Erythroblast (primary cell): ENCODE measurements around the gene RNF138.

Source experiments
- DNase-seq, 2 experiments: peaks; one replicate each; lab custom pipeline; 2025; lab: John Stamatoyannopoulos, UW
- GATA1 ChIP-seq: IDR thresholded peaks from 2 replicates; pipeline ENCODE4 v1.6.1; 2011; ENCODE audit warnings: low read depth, mild to moderate bottlenecking, control low read depth, low read length, moderate library complexity
- POLR2A ChIP-seq: IDR thresholded peaks from 2 replicates; pipeline ENCODE4 v1.6.1; 2011; ENCODE audit warnings: mild to moderate bottlenecking, low read length

Gene RNF138

DNA sequence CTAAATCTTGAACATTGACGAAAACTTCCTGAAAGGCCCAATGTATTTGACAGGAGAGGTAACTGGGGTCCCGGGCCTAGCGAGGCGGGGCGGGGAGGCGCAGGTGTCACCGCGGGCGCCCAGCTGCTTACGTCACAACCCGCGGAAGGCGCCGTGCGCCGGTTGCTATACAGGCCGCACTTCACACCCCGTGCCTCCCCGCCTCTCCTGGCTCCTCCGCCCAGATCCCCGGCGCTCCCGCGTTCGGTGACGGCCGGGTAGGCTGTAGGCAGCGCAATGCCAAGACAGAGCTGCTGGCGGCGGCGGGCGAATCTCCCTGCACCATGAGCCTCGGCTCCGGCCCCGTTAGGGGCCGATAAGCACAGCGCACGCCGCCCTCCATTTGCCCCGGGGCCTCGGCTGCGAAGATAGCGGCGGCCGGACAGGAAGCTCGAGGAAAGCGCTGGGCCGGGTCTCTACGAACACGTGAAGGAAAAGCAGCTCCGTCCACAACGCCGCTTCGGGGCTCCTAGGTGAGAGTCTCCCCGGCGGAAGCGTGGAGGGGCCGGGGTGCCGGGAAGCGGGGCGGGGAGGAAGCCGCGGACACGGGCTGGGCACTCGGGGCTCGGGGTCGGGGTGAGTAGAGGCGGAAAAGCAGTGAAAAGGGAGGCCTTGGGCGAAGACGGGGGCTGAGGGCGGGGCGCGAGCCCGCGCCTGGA, at the start of gene RNF138:
RNF138 (plus strand) TSS at position 151 of the 698 bp plus-strand sequence. CDS start 903 bp downstream, outside the sequence.
- TF ChIP-seq GATA1: no peak
- peak; percentile 82 for TF ChIP-seq POLR2A
- DNase-seq: peak; percentile 97

DNA sequence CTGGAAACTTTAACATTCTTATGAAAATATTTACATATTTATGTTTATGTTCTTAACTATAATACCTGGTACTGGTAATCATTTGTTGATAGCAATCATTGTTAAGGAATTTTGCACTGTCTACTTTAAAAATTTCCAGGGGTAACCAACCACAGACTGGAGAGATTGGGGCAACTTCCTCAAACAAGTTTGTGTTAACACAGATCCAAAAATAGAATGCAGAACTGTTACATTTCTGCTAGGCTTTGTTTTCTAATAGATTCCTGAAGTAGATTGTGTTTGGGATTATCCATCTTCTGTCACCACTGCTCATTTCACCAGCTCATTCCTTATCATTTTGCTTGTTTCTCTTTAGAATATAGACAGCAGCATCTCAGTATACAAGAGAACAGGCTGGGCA, 49.3 kb upstream of the RNF138 start:
- DNase-seq: no peak
- no peak for TF ChIP-seq GATA1
- TF ChIP-seq POLR2A: no peak

GRCh38 chr18:32048507-32049091, 43.1 kb upstream of the RNF138 start:
- TF ChIP-seq POLR2A: no peak
- TF ChIP-seq GATA1: no peak
- no peak for DNase-seq

GRCh38 chr18:32049393-32050171, 42.1 kb upstream of the RNF138 start:
- no peak for TF ChIP-seq POLR2A
- no peak for TF ChIP-seq GATA1
- peak in 1 of 2 experiments; percentile 19 for DNase-seq

DNA sequence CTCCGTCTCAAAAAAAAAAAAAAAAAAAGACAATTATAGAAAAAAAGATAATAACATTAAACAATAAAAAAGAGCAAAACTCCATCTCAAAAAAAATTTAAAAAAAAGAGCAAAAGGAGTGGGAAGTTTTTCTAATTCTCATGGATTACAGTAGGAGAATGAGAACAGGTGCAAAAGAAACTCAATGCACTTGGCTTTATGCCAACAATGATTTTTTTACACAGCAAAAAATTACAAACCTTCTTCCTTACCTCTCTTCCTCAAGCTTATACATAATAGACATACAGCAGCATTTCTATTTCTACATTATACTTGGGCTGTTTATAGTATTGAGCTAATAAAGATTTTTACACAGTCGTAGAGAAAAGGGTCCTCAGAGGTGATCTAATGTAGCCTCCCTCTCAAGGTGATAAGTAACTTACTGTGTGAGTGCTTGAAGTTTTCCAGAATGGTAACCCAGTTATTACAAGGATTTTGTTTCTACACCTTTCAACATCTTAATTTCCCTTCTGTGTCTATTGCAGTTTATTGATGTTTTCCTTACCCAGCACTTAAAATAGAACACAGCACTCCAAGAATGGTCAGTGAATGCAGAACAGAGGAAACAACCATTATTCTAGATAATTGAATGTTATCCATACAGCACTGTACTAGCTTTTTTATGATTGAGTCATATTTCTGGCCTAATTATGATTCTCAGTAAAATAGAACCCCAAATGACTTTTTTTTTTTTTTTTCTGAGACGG, 34.9 kb upstream of the RNF138 start:
- DNase-seq: no peak
- TF ChIP-seq POLR2A (no peak), GATA1 (no peak)

DNA sequence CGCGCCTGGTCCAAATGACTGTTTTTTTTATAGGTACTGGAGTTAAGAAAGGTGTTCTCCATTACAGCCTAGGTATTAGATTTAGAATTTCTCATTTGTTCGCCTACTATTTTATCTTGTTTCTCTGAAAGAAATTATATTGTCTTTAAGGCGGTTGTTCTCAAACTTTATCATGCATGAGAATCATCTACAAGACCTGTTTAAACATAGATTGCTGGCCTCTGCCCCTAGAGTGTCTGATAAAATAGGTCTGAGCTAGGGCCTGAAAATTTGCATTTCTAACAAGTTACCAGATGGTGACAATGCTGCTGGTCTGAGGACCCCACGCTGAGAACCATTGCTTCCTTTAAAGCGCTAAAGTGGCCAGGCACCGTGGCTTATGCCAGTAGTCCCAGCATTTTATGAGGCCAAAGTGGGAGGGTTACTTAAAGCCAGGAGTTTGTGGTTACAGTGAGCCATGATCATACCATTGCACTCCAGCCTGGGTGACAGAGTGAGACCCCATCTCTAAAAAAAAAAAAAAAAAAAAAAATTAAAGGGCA, 34.0 kb upstream of the RNF138 start:
- no peak for TF ChIP-seq GATA1
- TF ChIP-seq POLR2A: no peak
- no peak for DNase-seq

DNA sequence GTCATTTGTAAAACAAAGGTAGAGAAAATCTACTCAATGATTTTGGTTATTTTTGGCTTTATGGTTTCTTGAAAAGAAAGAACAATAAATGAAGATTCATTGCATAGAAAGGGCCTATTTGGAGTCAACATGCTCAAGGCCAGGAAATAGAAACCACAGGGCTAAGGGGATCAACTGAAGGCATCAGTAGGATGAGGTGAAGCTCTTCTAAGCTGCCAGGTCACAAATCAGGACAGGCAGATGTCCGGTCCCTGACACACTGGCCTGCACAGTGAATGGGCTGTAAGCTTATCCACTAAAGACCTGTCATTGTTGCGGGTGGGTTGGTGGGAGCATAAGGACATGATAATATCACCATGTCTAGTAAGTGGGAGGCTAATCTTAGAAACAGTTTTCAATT, 31.6 kb upstream of the RNF138 start:
- TF ChIP-seq POLR2A (no peak), GATA1 (no peak)
- no peak for DNase-seq

DNA sequence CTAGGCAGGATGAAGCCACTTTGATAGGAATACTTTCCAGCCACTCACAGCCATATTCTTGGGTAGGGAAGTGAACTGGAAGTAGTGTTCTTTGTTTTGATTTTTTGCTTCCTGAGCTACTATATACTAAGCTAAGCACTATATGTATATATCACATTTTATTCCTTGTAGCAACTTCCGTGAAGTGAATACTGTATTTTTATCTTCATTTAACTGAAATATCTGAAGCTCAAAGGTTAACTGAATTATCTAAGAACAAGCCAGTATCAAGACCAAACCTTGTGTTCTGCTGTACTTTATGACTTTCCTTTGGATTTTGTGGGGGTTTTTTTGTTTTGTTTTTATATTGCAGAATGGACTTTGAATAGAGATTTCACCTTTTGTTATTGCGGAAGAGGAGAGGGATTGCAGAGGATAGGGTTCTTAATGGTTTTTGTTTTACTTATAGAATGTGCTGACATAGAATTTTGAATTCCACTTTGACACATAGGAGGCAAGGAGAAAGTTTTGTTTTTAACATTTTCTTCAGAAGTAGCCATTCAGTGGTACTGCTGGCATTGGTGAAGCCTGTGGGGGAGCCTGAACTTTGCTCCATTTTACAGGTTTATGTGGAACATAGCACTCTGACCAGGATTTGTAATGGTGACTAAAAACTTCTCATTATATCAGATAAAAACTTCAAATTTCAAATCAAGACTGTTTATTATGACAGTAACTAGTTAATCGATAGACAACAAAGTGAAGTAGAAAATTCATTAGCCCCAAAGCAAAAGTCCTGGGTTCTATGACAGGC, 24.1 kb upstream of the RNF138 start:
- DNase-seq: no peak
- TF ChIP-seq POLR2A (no peak), GATA1 (no peak)

DNA sequence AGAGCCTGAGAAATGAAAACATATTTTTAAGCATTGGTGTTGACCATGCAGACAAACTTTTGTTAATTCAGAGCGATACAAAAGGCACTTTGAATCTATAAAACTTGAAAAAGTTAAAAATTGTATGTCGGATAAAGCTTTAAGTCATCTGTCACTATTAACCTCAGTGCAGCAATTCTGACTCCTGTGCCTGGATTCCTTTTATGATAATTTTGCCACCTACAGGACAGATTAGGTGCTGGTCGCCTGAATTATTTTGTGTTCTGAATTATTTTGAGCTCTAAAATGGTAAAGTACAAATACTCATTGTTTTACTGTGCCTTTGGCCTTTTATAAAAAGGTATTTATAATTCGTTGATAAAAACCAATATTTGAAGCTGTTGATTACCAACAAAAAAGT, 19.4 kb upstream of the RNF138 start:
- peak in 1 of 2 experiments; percentile 10 for DNase-seq

GRCh38 chr18:32074206-32074605, 17.5 kb upstream of the RNF138 start:
- TF ChIP-seq POLR2A (no peak), GATA1 (no peak)
- DNase-seq: no peak

More for the DNA sequence above, 19.4 kb upstream of the RNF138 start:
- TF ChIP-seq GATA1 (no peak), POLR2A (no peak)

- no peak for DNase-seq
- TF ChIP-seq GATA1: no peak
- no peak for TF ChIP-seq POLR2A
Observed at GRCh38 chr18:32078845-32079244, 12.8 kb upstream of the RNF138 start.

- TF ChIP-seq POLR2A (no peak), GATA1 (no peak)
- no peak for DNase-seq
Observed at GRCh38 chr18:32081881-32082280, 9.8 kb upstream of the RNF138 start.
